Loucy (cell line): ENCODE measurements around the gene KCNIP3.

Experiments used
- CTCF ChIP-seq: fragments of 200-600 bp; sonication (generic); conservative IDR thresholded peaks from 2 replicates; pipeline ENCODE4 v1.5.1; 2014; ENCODE audit warnings: mild to moderate bottlenecking, antibody characterized with exemption, low read length
- EZH2phosphoT487 ChIP-seq: fragments of 200-600 bp; IDR thresholded peaks from 2 replicates; pipeline ENCODE4 v1.6.1; 2018; ENCODE audit warnings: antibody characterized with exemption, mild to moderate bottlenecking, moderate library complexity, borderline replicate concordance

- no peak for TF ChIP-seq CTCF
- TF ChIP-seq EZH2phosphoT487, result no peak
These were observed 94.6 kb downstream of the KCNIP3 start for GRCh38 chr2:95391641-95392310.
